HUES6 (cell line): ENCODE data around the gene PLEKHA6.
"Not testable (repeated sequence)": the region's sequence is repeated elsewhere in the genome, so short reads cannot be mapped to it uniquely, and the experiment has no call there.

Source experiments
- H3K27ac ChIP-seq: 2 replicates; pipeline ENCODE4 v1.7.0; 2013; ENCODE audit warnings: low read depth, mild to moderate bottlenecking, low read length, inconsistent platforms
- H3K27me3 ChIP-seq: 2 replicates; pipeline ENCODE4 v1.6.1; 2013; ENCODE audit warnings: low read length; ENCODE audit not compliant: control insufficient read depth, insufficient read depth
- H3K36me3 ChIP-seq: 2 replicates; pipeline ENCODE4 v1.6.1; 2013; ENCODE audit warnings: low read length; ENCODE audit not compliant: control insufficient read depth, insufficient read depth
- H3K4me1 ChIP-seq: 2 replicates; pipeline ENCODE4 v1.6.1; 2013; ENCODE audit warnings: low read length; ENCODE audit not compliant: control insufficient read depth, insufficient read depth
- H3K4me3 ChIP-seq: 2 replicates; pipeline ENCODE4 v1.5.1; 2013; ENCODE audit warnings: low read depth, low read length
- H3K9ac ChIP-seq: one replicate; pipeline ENCODE4 v1.6.1; 2013; ENCODE audit warnings: mild to moderate bottlenecking, low read length
- H3K9me3 ChIP-seq: 2 replicates; pipeline ENCODE4 v1.6.1; 2013; ENCODE audit warnings: low read depth, low read length; ENCODE audit not compliant: control insufficient read depth, insufficient read depth

The PLEKHA6 gene

DNA sequence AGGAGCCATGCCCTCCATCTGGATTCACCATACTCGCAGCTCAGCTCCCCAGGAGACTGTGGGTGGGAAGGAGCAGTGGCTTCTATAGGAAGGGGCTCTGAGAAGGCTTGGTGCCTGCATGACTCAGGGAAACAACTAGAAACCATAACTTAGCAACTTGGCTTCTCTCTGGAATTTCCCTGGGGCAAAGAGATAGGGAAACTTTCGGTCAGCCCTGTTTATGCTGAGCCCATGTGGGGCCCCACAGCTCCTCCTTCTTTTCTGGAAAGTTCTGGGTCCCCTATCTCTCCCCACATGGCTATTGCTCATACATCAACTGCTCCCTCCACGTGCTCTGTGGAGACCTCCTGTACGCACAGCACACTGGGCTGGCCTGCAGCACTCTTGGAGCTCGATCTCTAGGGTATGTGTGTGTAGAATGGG, 39.3 kb downstream of the PLEKHA6 start:
- Histone ChIP-seq H3K36me3 (no peaks in the 10 kb centered on the region), H3K9me3 (no peaks in the 10 kb centered on the region), H3K4me1 (peaks cover 19% of the 10 kb centered on the region), H3K27ac (no peak overlapping the region), H3K4me3 (no peak overlapping the region), H3K27me3 (0 out of 2 replicates have a peak, but pooled peaks cover 3% of the 10 kb centered on the region), H3K9ac (no peak overlapping the region)

DNA sequence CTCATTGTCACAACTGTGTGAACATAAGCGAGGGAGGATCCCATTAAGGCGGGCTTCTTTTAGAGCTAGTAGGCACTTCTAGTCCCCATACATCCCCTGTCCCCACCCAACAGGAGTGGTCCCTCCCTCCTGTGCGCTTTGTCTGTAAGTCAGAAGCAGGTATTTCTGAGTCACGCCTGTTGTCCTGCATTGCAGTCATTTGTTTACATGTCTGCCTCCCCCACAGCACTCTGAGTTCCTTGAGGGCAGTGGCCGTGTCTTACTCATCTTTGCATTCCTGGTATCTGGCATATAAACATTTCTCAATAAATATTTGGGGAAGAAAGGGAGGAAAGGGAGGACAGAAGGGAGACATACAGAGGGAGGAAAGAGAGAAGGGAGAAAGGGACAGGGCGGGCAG, 40.3 kb downstream of the PLEKHA6 start:
- no peaks in the 10 kb centered on the region for H3K36me3 ChIP-seq
- no peak overlapping the region for H3K9ac ChIP-seq
- no peaks in the 10 kb centered on the region for H3K9me3 ChIP-seq
- H3K4me1 ChIP-seq, result peaks cover 22% of the 10 kb centered on the region
- 0 out of 2 replicates have a peak, but pooled peaks cover 6% of the 10 kb centered on the region for H3K27me3 ChIP-seq
- no peak overlapping the region for H3K4me3 ChIP-seq
- no peak overlapping the region for H3K27ac ChIP-seq

DNA sequence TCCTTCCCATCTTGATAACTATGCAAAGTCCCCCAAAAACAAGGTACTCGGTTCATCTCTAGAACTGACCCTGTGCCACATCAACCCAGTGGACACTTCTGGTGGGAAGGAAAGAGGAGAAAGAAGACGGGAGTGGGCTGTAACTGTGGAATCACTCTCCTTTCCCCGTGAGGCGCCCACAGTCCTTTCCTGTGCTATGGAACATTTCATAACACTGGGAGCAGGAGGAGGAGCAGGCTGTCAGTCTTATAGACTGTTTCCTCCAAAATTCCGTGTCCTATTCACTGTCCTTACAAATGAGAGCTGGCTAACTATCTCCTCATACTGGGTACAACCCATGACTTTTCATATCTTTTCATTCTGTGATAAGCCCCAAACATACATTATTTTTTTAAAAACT, 40.7 kb downstream of the PLEKHA6 start:
- Histone ChIP-seq H3K9me3 (no peaks in the 10 kb centered on the region), H3K36me3 (no peaks in the 10 kb centered on the region), H3K9ac (no peak overlapping the region), H3K27me3 (0 out of 2 replicates have a peak, but pooled peaks cover 6% of the 10 kb centered on the region), H3K4me1 (peaks cover 26% of the 10 kb centered on the region), H3K27ac (no peak overlapping the region), H3K4me3 (no peak overlapping the region)

- H3K27ac ChIP-seq, result no peak overlapping the region
- H3K9ac ChIP-seq, result no peak overlapping the region
- H3K9me3 ChIP-seq, result no peaks in the 10 kb centered on the region
- H3K27me3 ChIP-seq, result peaks cover 6% of the 10 kb centered on the region; the same call in 1 of the 2 replicates
- no peaks in the 10 kb centered on the region for H3K36me3 ChIP-seq
- H3K4me3 ChIP-seq, result no peak overlapping the region
- peaks cover 33% of the 10 kb centered on the region for H3K4me1 ChIP-seq
Observed at GRCh38 chr1:204318324-204318723, 41.4 kb downstream of the PLEKHA6 start.

- H3K36me3 ChIP-seq, result no peaks in the 10 kb centered on the region
- no peak overlapping the region for H3K4me3 ChIP-seq
- peaks cover 6% of the 10 kb centered on the region; the same call in 1 of the 2 replicates for H3K27me3 ChIP-seq
- no peak overlapping the region for H3K9ac ChIP-seq
- H3K9me3 ChIP-seq, result no peaks in the 10 kb centered on the region
- peaks cover 28% of the 10 kb centered on the region for H3K4me1 ChIP-seq
- no peak overlapping the region for H3K27ac ChIP-seq
Observed at GRCh38 chr1:204317170-204317569, 42.6 kb downstream of the PLEKHA6 start.

DNA sequence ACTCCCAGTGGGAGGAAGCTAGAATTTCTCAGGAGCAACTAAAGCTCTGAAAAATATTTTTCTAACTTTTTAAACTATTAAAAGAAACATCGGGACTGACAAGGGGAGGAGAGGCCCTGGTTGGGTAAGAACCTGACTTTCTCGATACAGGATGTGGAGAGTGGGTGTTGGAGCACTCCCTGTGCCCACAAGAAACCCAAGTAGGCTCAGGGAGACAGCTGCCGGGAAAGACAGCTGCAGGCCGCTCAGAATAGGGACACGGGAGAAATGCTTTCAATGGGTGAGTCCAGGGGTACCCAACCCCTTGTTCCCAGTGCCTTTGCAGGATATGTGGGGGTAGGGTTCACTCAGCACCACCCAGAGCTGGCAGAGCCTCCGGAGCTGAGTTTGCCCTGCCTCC, 43.6 kb downstream of the PLEKHA6 start:
- peaks cover 6% of the 10 kb centered on the region; the same call in 1 of the 2 replicates for H3K27me3 ChIP-seq
- H3K9ac ChIP-seq, result no peak overlapping the region
- H3K4me3 ChIP-seq, result no peak overlapping the region
- no peaks in the 10 kb centered on the region for H3K36me3 ChIP-seq
- H3K4me1 ChIP-seq, result peaks cover 17% of the 10 kb centered on the region
- H3K9me3 ChIP-seq, result no peaks in the 10 kb centered on the region
- H3K27ac ChIP-seq, result no peak overlapping the region

GRCh38 chr1:204314893-204315658, 44.7 kb downstream of the PLEKHA6 start:
- no peak overlapping the region for H3K9ac ChIP-seq
- no peaks in the 10 kb centered on the region for H3K36me3 ChIP-seq
- H3K4me3 ChIP-seq, result no peak overlapping the region
- H3K4me1 ChIP-seq, result peaks cover 27% of the 10 kb centered on the region
- H3K27ac ChIP-seq, result no peak overlapping the region
- peaks cover 6% of the 10 kb centered on the region; the same call in 1 of the 2 replicates for H3K27me3 ChIP-seq
- H3K9me3 ChIP-seq, result no peaks in the 10 kb centered on the region

GRCh38 chr1:204314171-204314892, 45.4 kb downstream of the PLEKHA6 start:
- H3K36me3 ChIP-seq, result no peaks in the 10 kb centered on the region
- H3K27ac ChIP-seq, result 0 out of 2 replicates have a peak overlapping the region, but pooled peaks have one; percentile 64
- H3K4me1 ChIP-seq, result peaks cover 28% of the 10 kb centered on the region
- no peak overlapping the region for H3K9ac ChIP-seq
- H3K27me3 ChIP-seq, result peaks cover 6% of the 10 kb centered on the region; the same call in 1 of the 2 replicates
- no peaks in the 10 kb centered on the region for H3K9me3 ChIP-seq
- no peak overlapping the region for H3K4me3 ChIP-seq

DNA sequence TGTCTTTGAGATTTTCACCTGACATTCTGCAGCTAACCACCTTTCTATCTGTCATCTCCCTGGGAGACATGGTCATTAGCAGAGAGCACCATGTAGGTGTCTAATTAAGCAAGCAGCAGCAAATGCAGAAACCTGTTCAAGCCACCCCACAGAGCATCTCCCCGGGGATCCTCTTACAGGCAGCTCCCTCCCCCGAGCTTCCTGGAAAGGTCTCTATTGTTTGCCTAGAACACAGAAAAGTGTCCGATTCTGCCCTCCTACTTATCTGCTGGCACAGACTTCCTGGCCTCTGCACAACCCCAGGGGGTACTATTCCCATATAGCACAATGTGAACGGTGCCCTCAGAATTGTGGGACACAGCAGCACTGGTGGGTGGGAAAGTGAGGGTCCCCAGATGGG, 46.1 kb downstream of the PLEKHA6 start:
- H3K27me3 ChIP-seq, result peaks cover 6% of the 10 kb centered on the region; the same call in 1 of the 2 replicates

GRCh38 chr1:204310970-204311369, 48.8 kb downstream of the PLEKHA6 start:
- Histone ChIP-seq H3K27me3 (peaks cover 12% of the 10 kb centered on the region; the same call in 1 of the 2 replicates), H3K4me1 (peaks cover 48% of the 10 kb centered on the region)
- not testable (repeated sequence) for H3K9me3 ChIP-seq, H3K27ac ChIP-seq, H3K36me3 ChIP-seq, H3K9ac ChIP-seq, H3K4me3 ChIP-seq

More for the DNA sequence above, 46.1 kb downstream of the PLEKHA6 start:
- Histone ChIP-seq H3K9me3 (no peaks in the 10 kb centered on the region), H3K9ac (no peak overlapping the region), H3K36me3 (no peaks in the 10 kb centered on the region), H3K4me3 (no peak overlapping the region), H3K4me1 (peaks cover 28% of the 10 kb centered on the region), H3K27ac (no peak overlapping the region)
